H9 (cell line): ENCODE measurements around the gene JAKMIP1. TPM values are rescaled to one million over a fixed set of nuclear protein-coding genes. Genes with fewer than 3 reads are reported as not detected.

ENCODE experiments used
- DNase-seq: peaks from one replicate; pipeline ENCODE4 v3.0.0-alpha.2; 2017
- H2AFZ ChIP-seq: one replicate; pipeline ENCODE4 v1.6.1; 2013; ENCODE audit warnings: mild to moderate bottlenecking, low read length, control low read depth, moderate library complexity
- H2AK5ac ChIP-seq: 2 replicates; pipeline ENCODE4 v1.6.1; 2013; ENCODE audit warnings: low read length, control low read depth, mixed read lengths; ENCODE audit not compliant: insufficient read length
- H2BK120ac ChIP-seq: one replicate; pipeline ENCODE4 v1.6.1; 2013; ENCODE audit warnings: low read depth, mild to moderate bottlenecking, low read length, control low read depth, inconsistent platforms; ENCODE audit not compliant: poor library complexity, severe bottlenecking
- H2BK12ac ChIP-seq: 2 replicates; pipeline ENCODE4 v1.6.1; 2013; ENCODE audit warnings: low read length, control low read depth, mixed read lengths, low read depth; ENCODE audit not compliant: insufficient read length
- H2BK15ac ChIP-seq: 2 replicates; pipeline ENCODE4 v1.6.1; 2013; ENCODE audit warnings: low read depth, low read length, control low read depth
- H2BK20ac ChIP-seq: one replicate; pipeline ENCODE4 v1.6.1; 2013; ENCODE audit warnings: low read depth, mild to moderate bottlenecking, low read length, control low read depth, inconsistent platforms; ENCODE audit not compliant: poor library complexity, severe bottlenecking
- H2BK5ac ChIP-seq: 2 replicates; pipeline ENCODE4 v1.6.1; 2013; ENCODE audit warnings: low read length, control low read depth, mixed read lengths; ENCODE audit not compliant: insufficient read length
- H3K14ac ChIP-seq: 2 replicates; pipeline ENCODE4 v1.6.1; 2013; ENCODE audit warnings: low read length, control low read depth; ENCODE audit not compliant: insufficient read depth
- H3K18ac ChIP-seq: 2 replicates; pipeline ENCODE4 v1.6.1; 2013; ENCODE audit warnings: low read depth, mild to moderate bottlenecking, mixed read lengths, low read length, control low read depth; ENCODE audit not compliant: insufficient read length
- H3K23ac ChIP-seq: 2 replicates; pipeline ENCODE4 v1.6.1; 2013; ENCODE audit warnings: low read length, control low read depth, mixed read lengths, low read depth; ENCODE audit not compliant: insufficient read length
- H3K23me2 ChIP-seq: 2 replicates; pipeline ENCODE4 v1.6.1; 2013; ENCODE audit warnings: low read depth, mild to moderate bottlenecking, mixed read lengths, low read length, control low read depth; ENCODE audit not compliant: insufficient read length, poor library complexity, severe bottlenecking
- H3K27ac ChIP-seq: 2 replicates; pipeline ENCODE4 v1.5.1; 2013; ENCODE audit warnings: low read length, control low read depth, mixed read lengths, low read depth; ENCODE audit not compliant: insufficient read length
- H3K27me3 ChIP-seq: 2 replicates; pipeline ENCODE4 v1.6.1; 2013; ENCODE audit warnings: low read length, control low read depth, inconsistent platforms; ENCODE audit not compliant: insufficient read depth
- H3K4ac ChIP-seq: 2 replicates; pipeline ENCODE4 v1.6.1; 2013; ENCODE audit warnings: low read depth, mild to moderate bottlenecking, control low read depth, inconsistent platforms, low read length, moderate library complexity
- H3K4me1 ChIP-seq: 2 replicates; pipeline ENCODE4 v1.6.1; 2013; ENCODE audit warnings: low read length, control low read depth, inconsistent platforms; ENCODE audit not compliant: insufficient read depth
- H3K4me2 ChIP-seq: 2 replicates; pipeline ENCODE4 v1.6.1; 2013; ENCODE audit warnings: low read length, control low read depth, mixed read lengths; ENCODE audit not compliant: insufficient read length, insufficient read depth
- H3K56ac ChIP-seq: 2 replicates; pipeline ENCODE4 v1.6.1; 2013; ENCODE audit warnings: low read depth, mild to moderate bottlenecking, mixed read lengths, low read length, control low read depth; ENCODE audit not compliant: insufficient read length
- H3K79me1 ChIP-seq: 2 replicates; pipeline ENCODE4 v1.6.1; 2013; ENCODE audit warnings: low read depth, mild to moderate bottlenecking, moderate library complexity, low read length, control low read depth, inconsistent platforms; ENCODE audit not compliant: insufficient read depth, poor library complexity, severe bottlenecking
- H3K79me2 ChIP-seq: 2 replicates; pipeline ENCODE4 v1.6.1; 2013; ENCODE audit warnings: low read length, control low read depth, inconsistent platforms; ENCODE audit not compliant: insufficient read depth
- H3K9ac ChIP-seq: 2 replicates; pipeline ENCODE4 v1.6.1; 2013; ENCODE audit warnings: low read length, control low read depth, mixed read lengths; ENCODE audit not compliant: insufficient read length; ENCODE audit errors: extremely low read depth
- H3K9me3 ChIP-seq: one replicate; pipeline ENCODE4 v1.6.1; 2013; ENCODE audit warnings: low read depth, low read length, inconsistent platforms; ENCODE audit not compliant: control insufficient read depth
- H3T11ph ChIP-seq: one replicate; pipeline ENCODE4 v1.6.1; 2013; ENCODE audit warnings: mild to moderate bottlenecking, low read length, control low read depth, inconsistent platforms
- H4K20me1 ChIP-seq: one replicate; pipeline ENCODE4 v1.6.1; 2013; ENCODE audit not compliant: control insufficient read depth, insufficient read length, insufficient read depth
- H4K5ac ChIP-seq: 2 replicates; pipeline ENCODE4 v1.6.1; 2013; ENCODE audit warnings: low read depth, mild to moderate bottlenecking, mixed read lengths, low read length, control low read depth; ENCODE audit not compliant: insufficient read length
- H4K8ac ChIP-seq: replicated peaks from 2 replicates; pipeline ENCODE4 v1.6.1; 2013; ENCODE audit warnings: low read length, control low read depth, mixed read lengths, low read depth; ENCODE audit not compliant: insufficient read length
- H4K91ac ChIP-seq: 2 replicates; pipeline ENCODE4 v1.6.1; 2013; ENCODE audit warnings: low read depth, mild to moderate bottlenecking, moderate library complexity, mixed read lengths, low read length, control low read depth; ENCODE audit not compliant: insufficient read length
- H3K27ac Mint-ChIP-seq, 3 experiments: 2 replicates in 2 of 3; 3 replicates in 1 of 3; pipeline ENCODE4 v1.8.0; 2020 to 2021; ENCODE audit warnings: mixed read lengths in 3 of 3, mild to moderate bottlenecking in 1 of 3, moderate library complexity in 1 of 3
- H3K27me3 Mint-ChIP-seq: 2 replicates; pipeline ENCODE4 v1.8.0; 2021; ENCODE audit warnings: low read depth, mild to moderate bottlenecking, moderate library complexity, mixed read lengths
- H3K36me3 Mint-ChIP-seq, 3 experiments: 2 replicates in 2 of 3; 3 replicates in 1 of 3; pipeline ENCODE4 v1.8.0; 2020 to 2021; ENCODE audit warnings: low read depth in 3 of 3, mixed read lengths in 3 of 3; ENCODE audit not compliant: insufficient read depth in 1 of 3
- H3K4me1 Mint-ChIP-seq, 2 experiments: 2 replicates each; pipeline ENCODE4 v1.8.0; 2020; ENCODE audit warnings: mixed read lengths in 2 of 2
- H3K4me3 Mint-ChIP-seq, 2 experiments: 2 replicates in 1 of 2; 3 replicates in 1 of 2; pipeline ENCODE4 v1.8.0; 2020 to 2021; ENCODE audit warnings: mild to moderate bottlenecking in 2 of 2, mixed read lengths in 2 of 2, moderate library complexity in 1 of 2
- H3K9me3 Mint-ChIP-seq, 2 experiments: 2 replicates in 1 of 2; 3 replicates in 1 of 2; pipeline ENCODE4 v1.8.0; 2020; ENCODE audit warnings: mild to moderate bottlenecking in 2 of 2, mixed read lengths in 2 of 2, moderate library complexity in 1 of 2
- WGBS: extraction: QIAGEN DNeasy Blood & Tissue Kit; methylation state at CpG from one replicate; pipeline ENCODE4 v1.1.7; 2013; ENCODE audit warnings: missing lambda C conversion rate, low lambda C conversion rate, mixed read lengths; ENCODE audit not compliant: insufficient read length; ENCODE audit errors: extremely low coverage; 5-methylcytosine and 5-hydroxymethylcytosine counted together
- total RNA-seq: library from RNA; stranded (reverse); gene quantifications from 2 replicates; pipeline ENCODE4 v1.2.1, GENCODE V29; 2021
- TF ChIP-seq, protein P1 (sequence below): fragments of 200-600 bp; sonication (generic); conservative IDR thresholded peaks from 3 replicates; pipeline ENCODE4 v1.8.0; 2021; ENCODE audit warnings: antibody characterized with exemption, mild to moderate bottlenecking

Gene JAKMIP1
- total RNA-seq, 1 experiment from 2014 or later: 1.5 TPM

DNA sequence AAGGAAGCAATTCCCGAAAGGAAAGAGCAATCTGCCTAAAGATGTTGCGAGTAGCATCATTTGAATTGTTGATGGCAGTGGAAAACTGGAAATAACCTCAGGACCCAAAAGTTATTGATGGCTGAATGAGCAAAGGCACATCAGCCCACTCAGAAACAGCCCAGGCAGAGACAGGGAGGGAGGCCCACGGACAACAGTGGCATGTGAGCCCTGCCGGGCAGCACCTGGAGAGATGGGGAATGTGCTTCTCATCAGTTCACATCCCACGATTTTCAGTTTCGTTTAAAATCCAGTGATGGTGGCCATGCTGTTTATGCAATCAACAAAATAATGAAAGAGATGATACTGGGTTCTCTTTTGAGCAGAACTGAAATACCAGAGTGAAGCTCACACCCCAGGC is 80.0 kb downstream of the JAKMIP1 start:
- Histone ChIP-seq H2AK5ac (no peak overlapping the region), H3T11ph (no peak overlapping the region), H4K8ac (no peak overlapping the region), H3K9me3 (no peaks in the 10 kb centered on the region), H2AFZ (no peak overlapping the region), H3K14ac (no peak overlapping the region), H3K79me2 (no peaks in the 10 kb centered on the region), H2BK12ac (no peak overlapping the region), H3K18ac (no peak overlapping the region), H4K91ac (no peak overlapping the region), H3K27ac (no peak overlapping the region), H4K5ac (no peak overlapping the region), H2BK20ac (no peak overlapping the region), H3K56ac (no peak overlapping the region), H3K79me1 (no peaks in the 10 kb centered on the region), H3K4ac (no peak overlapping the region), H3K9ac (no peak overlapping the region), H3K23ac (no peak overlapping the region), H2BK5ac (no peak overlapping the region), H3K23me2 (no peaks in the 10 kb centered on the region), H2BK15ac (no peak overlapping the region), H4K20me1 (no peaks in the 10 kb centered on the region), H3K27me3 (no peaks in the 10 kb centered on the region), H2BK120ac (no peak overlapping the region), H3K4me1 (peaks cover 13% of the 10 kb centered on the region), H3K4me2 (no peak overlapping the region)
- Mint-ChIP-seq H3K36me3 (no peaks in the 10 kb centered on the region), H3K4me1 (peaks cover 32 to 39% of the 10 kb centered on the region in 2 experiments), H3K9me3 (no peaks in the 10 kb centered on the region), H3K27ac (no peak overlapping the region), H3K4me3 (no peak overlapping the region), H3K27me3 (peaks cover 27% of the 10 kb centered on the region)
- no CpG with 5 or more reads among the region's 6 CpGs for WGBS
- DNase-seq: no peak
- TF ChIP-seq, protein P1, sequence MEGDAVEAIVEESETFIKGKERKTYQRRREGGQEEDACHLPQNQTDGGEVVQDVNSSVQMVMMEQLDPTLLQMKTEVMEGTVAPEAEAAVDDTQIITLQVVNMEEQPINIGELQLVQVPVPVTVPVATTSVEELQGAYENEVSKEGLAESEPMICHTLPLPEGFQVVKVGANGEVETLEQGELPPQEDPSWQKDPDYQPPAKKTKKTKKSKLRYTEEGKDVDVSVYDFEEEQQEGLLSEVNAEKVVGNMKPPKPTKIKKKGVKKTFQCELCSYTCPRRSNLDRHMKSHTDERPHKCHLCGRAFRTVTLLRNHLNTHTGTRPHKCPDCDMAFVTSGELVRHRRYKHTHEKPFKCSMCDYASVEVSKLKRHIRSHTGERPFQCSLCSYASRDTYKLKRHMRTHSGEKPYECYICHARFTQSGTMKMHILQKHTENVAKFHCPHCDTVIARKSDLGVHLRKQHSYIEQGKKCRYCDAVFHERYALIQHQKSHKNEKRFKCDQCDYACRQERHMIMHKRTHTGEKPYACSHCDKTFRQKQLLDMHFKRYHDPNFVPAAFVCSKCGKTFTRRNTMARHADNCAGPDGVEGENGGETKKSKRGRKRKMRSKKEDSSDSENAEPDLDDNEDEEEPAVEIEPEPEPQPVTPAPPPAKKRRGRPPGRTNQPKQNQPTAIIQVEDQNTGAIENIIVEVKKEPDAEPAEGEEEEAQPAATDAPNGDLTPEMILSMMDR: no peak
